ENCODE data around the gene VSNL1. TPM values are rescaled to one million over a fixed set of nuclear protein-coding genes. Genes with fewer than 3 reads are reported as not detected.

The VSNL1 gene
- total and polyA plus RNA-seq, 7 donors: 0.27 to 5.1 (median 1.1) TPM; not detected in 2

DNA sequence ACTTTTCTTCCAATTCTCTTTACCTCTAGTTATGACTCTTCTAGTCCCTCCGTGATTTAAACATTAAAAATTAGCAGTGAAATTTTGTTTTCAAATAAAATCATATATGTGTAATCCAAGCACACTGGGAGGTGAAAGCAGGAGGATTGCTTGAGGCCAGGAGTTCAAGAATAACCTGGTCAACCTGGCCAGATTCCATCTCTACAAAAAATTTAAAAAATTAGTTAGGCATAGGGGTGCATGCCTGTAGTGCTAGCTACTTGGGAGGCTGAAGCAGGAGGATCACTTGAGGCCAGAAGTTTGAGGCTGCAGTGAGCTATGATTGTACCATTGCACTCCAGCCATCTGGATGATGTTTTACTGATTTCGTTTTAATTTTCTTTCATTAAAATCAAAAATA lies 7.0 kb upstream of the VSNL1 start:
- no peak for DNase-seq
- Histone ChIP-seq H3K4me3 (no peak overlapping the region), H3K27ac (no peak overlapping the region), H3K27me3 (peaks cover 0 to 1% (median 0%) of the 10 kb centered on the region in 3 donors), H3K36me3 (no peaks in the 10 kb centered on the region), H3K4me1 (peaks cover 0 to 7% (median 3%) of the 10 kb centered on the region in 4 donors), H3K9me3 (no peaks in the 10 kb centered on the region)
- no peak for TF ChIP-seq POLR2A (IDR thresholded peaks at IDR 0.05)
- TF ChIP-seq POLR2AphosphoS5 (IDR thresholded peaks at IDR 0.05): no peak
- TF ChIP-seq EP300 (IDR thresholded peaks at IDR 0.05): no peak
- TF ChIP-seq, protein P1, sequence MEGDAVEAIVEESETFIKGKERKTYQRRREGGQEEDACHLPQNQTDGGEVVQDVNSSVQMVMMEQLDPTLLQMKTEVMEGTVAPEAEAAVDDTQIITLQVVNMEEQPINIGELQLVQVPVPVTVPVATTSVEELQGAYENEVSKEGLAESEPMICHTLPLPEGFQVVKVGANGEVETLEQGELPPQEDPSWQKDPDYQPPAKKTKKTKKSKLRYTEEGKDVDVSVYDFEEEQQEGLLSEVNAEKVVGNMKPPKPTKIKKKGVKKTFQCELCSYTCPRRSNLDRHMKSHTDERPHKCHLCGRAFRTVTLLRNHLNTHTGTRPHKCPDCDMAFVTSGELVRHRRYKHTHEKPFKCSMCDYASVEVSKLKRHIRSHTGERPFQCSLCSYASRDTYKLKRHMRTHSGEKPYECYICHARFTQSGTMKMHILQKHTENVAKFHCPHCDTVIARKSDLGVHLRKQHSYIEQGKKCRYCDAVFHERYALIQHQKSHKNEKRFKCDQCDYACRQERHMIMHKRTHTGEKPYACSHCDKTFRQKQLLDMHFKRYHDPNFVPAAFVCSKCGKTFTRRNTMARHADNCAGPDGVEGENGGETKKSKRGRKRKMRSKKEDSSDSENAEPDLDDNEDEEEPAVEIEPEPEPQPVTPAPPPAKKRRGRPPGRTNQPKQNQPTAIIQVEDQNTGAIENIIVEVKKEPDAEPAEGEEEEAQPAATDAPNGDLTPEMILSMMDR (IDR thresholded peaks at IDR 0.05): no peak
- WGBS, 2 donors: 79 to 90% methylated on average over 2 of the region's 2 CpGs
- intact Hi-C loops (cut with DNase I): no loop called here

DNA sequence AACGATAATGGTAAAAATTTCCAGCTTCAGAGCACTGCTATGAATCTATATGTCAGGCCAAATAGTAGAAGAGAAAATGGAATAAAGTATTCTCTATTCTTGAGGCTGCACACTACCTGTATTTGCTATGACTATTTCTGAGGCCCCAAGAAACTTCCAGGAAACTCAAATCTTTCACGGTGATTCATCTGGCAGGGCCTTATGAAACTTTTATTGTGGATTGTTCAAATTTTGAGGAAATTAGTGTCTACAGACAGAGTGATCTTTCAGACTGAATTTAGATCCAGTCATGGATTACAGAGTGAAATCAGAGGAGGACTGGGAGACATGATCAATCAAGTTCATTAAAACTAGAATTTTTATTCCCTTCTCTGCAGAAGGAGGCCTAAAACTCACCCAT lies 4.1 kb upstream of the VSNL1 start:
- Histone ChIP-seq H3K9me3 (no peaks in the 10 kb centered on the region), H3K27me3 (peaks cover 0 to 20% (median 0%) of the 10 kb centered on the region in 3 donors), H3K36me3 (no peaks in the 10 kb centered on the region), H3K27ac (no peak overlapping the region), H3K4me3 (no peak overlapping the region), H3K4me1 (peaks cover 0 to 30% (median 21%) of the 10 kb centered on the region in 4 donors)
- DNase-seq: no peak
- 38 to 72% methylated on average over 2 of the region's 2 CpGs for WGBS, 2 donors
- intact Hi-C loops (cut with DNase I): no loop called here
- TF ChIP-seq POLR2A (IDR thresholded peaks at IDR 0.05): no peak
- TF ChIP-seq, protein P1 (IDR thresholded peaks at IDR 0.05): no peak
- no peak for TF ChIP-seq EP300 (IDR thresholded peaks at IDR 0.05)
- no peak for TF ChIP-seq POLR2AphosphoS5 (IDR thresholded peaks at IDR 0.05)

DNA sequence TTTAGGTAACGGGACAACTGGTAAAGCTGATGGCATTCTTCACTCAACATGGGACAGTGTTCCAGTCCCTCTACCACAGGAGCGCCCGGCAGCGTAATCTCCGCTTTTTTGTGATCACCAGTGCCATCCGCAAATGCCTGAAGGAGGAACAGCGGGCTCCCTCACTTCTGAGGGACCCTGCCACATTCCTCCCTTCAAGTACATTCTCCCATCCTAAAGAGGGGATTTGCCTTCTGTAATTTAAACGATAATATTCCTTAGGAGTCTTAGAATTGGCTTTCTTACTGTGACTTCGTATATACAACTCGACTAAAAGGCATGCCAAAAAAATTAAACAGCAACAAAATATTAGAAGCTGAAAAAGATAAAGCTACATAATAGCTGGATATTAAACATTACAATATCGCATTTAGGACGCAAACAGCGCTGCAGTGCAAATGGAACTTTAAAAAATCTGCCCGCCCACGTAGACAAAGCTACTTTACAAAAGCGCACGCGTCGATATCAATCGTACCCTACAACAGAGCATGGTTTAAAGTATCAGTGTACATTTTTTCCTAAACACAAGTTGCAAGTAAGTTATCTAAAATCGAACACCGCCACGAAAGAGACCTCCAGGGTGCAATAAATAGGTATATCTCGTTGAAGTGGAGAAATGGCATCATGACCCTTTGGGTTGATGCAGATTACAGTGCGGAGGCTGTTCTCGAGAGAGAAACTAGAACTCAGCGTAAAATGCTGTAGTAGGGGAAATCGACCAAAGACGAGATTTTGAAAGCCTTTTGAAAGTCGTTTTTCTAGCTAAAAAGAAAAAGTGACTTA lies 2.3 kb upstream of the VSNL1 start:
- Histone ChIP-seq H3K4me3 (peak overlapping the region; percentile 33 to 60 (median 51)), H3K36me3 (no peaks in the 10 kb centered on the region), H3K9me3 (no peaks in the 10 kb centered on the region), H3K27ac (peak overlapping the region; percentile 56 to 85 (median 74)), H3K4me1 (peaks cover 0 to 33% (median 25%) of the 10 kb centered on the region in 4 donors), H3K27me3 (peaks cover 0 to 26% (median 3%) of the 10 kb centered on the region in 3 donors)
- intact Hi-C loops (cut with DNase I): loop anchor here (2.0 kb wide), 1 partner anchor 19 kb away; the partner anchor contains the start of gene RAD51AP2
- DNase-seq: no peak
- 1 to 4% methylated on average over 30 of the region's 30 CpGs for WGBS, 2 donors
- TF ChIP-seq, protein P1 (IDR thresholded peaks at IDR 0.05): no peak
- TF ChIP-seq EP300 (IDR thresholded peaks at IDR 0.05): no peak
- TF ChIP-seq POLR2A (IDR thresholded peaks at IDR 0.05): no peak
- TF ChIP-seq POLR2AphosphoS5 (IDR thresholded peaks at IDR 0.05): no peak

DNA sequence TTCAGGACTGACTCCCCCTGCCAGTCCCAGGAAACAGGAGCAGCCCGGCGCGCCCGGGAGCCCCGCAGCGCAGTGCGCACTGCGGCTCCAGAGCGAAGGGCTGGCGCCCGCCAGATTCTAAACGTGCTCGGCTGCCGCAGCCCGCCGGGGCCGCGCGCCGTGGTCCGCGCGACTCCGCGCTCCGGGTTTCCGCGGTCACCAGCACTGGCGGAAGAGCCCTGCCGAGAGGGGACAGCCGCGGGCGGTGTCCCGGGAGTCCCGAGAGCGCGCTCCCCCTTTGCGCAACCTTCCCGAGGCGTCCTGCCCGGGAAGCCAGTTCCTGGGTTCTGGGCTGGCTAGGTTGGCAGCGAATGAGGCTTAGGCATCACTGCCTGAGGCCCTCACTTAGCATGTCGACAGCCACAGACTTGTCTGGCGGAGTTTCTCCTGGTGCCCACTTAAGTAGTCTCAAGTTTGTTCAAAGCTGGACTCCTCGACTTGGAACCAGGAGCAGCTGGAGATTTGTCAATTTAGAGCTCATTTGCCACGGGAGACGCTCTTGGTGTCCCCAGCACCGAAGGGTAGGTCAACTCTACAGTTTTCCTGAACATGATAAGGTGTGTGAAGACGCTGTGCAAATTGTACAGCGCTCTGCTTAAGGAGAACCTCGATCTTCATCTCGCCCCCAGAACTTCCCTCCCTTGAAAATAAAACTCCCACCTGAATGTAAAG lies 1.5 kb upstream of the VSNL1 start:
- Histone ChIP-seq H3K9me3 (no peaks in the 10 kb centered on the region), H3K36me3 (no peaks in the 10 kb centered on the region), H3K27me3 (peaks cover 0 to 26% (median 3%) of the 10 kb centered on the region in 3 donors), H3K4me1 (peaks cover 0 to 33% (median 25%) of the 10 kb centered on the region in 4 donors), H3K4me3 (peak overlapping the region; percentile 33 to 60 (median 51)), H3K27ac (peak overlapping the region; percentile 56 to 85 (median 74))
- DNase-seq: peak; percentile 77
- TF ChIP-seq POLR2AphosphoS5 (IDR thresholded peaks at IDR 0.05) (no peak), POLR2A (IDR thresholded peaks at IDR 0.05) (no peak), EP300 (IDR thresholded peaks at IDR 0.05) (no peak)
- 1% methylated on average over 52 of the region's 52 CpGs for WGBS, 2 donors
- intact Hi-C loops (cut with DNase I): loop anchor here (2.0 kb wide), 1 partner anchor 20 kb away; the partner anchor contains the start of gene RAD51AP2
